PC-3 (cell line): Measurements from ENCODE around the gene PRKAR1B. TPM values are rescaled to one million over a fixed set of nuclear protein-coding genes. Genes with fewer than 3 reads are reported as not detected.

ENCODE experiments used
- ATAC-seq: fragments of 200-7000 bp; cut with Tn5 transposase; 2 replicates; pipeline ENCODE4 v1.9.1; 2020; ENCODE audit warnings: mild to moderate bottlenecking, moderate library complexity
- BruUV-seq: library from RNA; stranded (reverse); fragments of 400-500 nt; replicated peaks from 2 replicates; lab custom pipeline; 2021; lab: Mats Ljungman, UMichigan
- CTCF ChIA-PET: fragments of 300-600 bp; sonication (Branson Sonifier 250); formaldehyde crosslinking; loops from one replicate; lab custom pipeline; 2022; ENCODE audit warnings: antibody characterized with exemption; lab: Charles Lee
- POLR2A ChIA-PET: fragments of 300-600 bp; sonication (Branson Sonifier 250); formaldehyde crosslinking; loops from one replicate; lab custom pipeline; 2022; ENCODE audit warnings: antibody characterized with exemption; ENCODE audit not compliant: unreplicated experiment; lab: Charles Lee
- DNase-seq: peaks from one replicate; pipeline ENCODE4 v3.0.0-alpha.2; 2015
- H2AFZ ChIP-seq: fragments of 300-600 bp; sonication (generic); 2 replicates; pipeline ENCODE4 v1.6.0; 2016; ENCODE audit warnings: antibody characterized with exemption, low read length
- H3F3A ChIP-seq: fragments of 300-600 bp; sonication (generic); one replicate; pipeline ENCODE4 v1.6.0; 2017; ENCODE audit warnings: antibody characterized with exemption, low read length, control low read depth, mild to moderate bottlenecking; ENCODE audit not compliant: unreplicated experiment
- H3K27ac ChIP-seq: fragments of 300-600 bp; sonication (generic); 2 replicates; pipeline ENCODE4 v1.5.1; 2016; ENCODE audit warnings: mild to moderate bottlenecking, low read length
- H3K27me3 ChIP-seq: fragments of 300-600 bp; sonication (generic); 2 replicates; pipeline ENCODE4 v1.6.1; 2016; ENCODE audit warnings: low read length, mixed read lengths
- H3K36me3 ChIP-seq: fragments of 300-600 bp; sonication (generic); 2 replicates; pipeline ENCODE4 v1.6.1; 2016; ENCODE audit warnings: low read depth, mixed run types, low read length, mixed read lengths
- H3K4me1 ChIP-seq: fragments of 300-600 bp; sonication (generic); 2 replicates; pipeline ENCODE4 v1.5.1; 2016; ENCODE audit warnings: low read length; ENCODE audit not compliant: insufficient read depth
- H3K4me2 ChIP-seq: fragments of 300-600 bp; sonication (generic); 2 replicates; pipeline ENCODE4 v1.6.0; 2016; ENCODE audit warnings: low read length
- H3K4me3 ChIP-seq: fragments of 300-600 bp; sonication (generic); 2 replicates; pipeline ENCODE4 v1.5.1; 2016; ENCODE audit warnings: mild to moderate bottlenecking, low read length, mixed read lengths
- H3K79me2 ChIP-seq: fragments of 300-600 bp; sonication (generic); 2 replicates; pipeline ENCODE4 v1.6.1; 2017; ENCODE audit warnings: low read length, mixed read lengths
- H3K9ac ChIP-seq: fragments of 300-600 bp; sonication (generic); 2 replicates; pipeline ENCODE4 v1.6.0; 2016; ENCODE audit warnings: mild to moderate bottlenecking, low read length
- H3K9me2 ChIP-seq: fragments of 300-600 bp; sonication (generic); replicated peaks from 2 replicates; pipeline ENCODE4 v1.6.1; 2016; ENCODE audit warnings: mixed run types, low read length, mixed read lengths
- H3K9me3 ChIP-seq: fragments of 300-600 bp; sonication (generic); 2 replicates; pipeline ENCODE4 v1.6.1; 2016; ENCODE audit warnings: low read length, mixed read lengths
- H4K20me1 ChIP-seq: fragments of 300-600 bp; sonication (generic); 2 replicates; pipeline ENCODE4 v1.6.1; 2016; ENCODE audit warnings: low read length, mixed read lengths
- EZH2 ChIP-seq: fragments of 300-600 bp; sonication (generic); IDR thresholded peaks from one replicate; pipeline ENCODE4 v1.6.1; 2017; ENCODE audit warnings: antibody characterized with exemption, mild to moderate bottlenecking, low read length; ENCODE audit not compliant: unreplicated experiment
- EZH2phosphoT487 ChIP-seq: fragments of 300-600 bp; sonication (generic); IDR thresholded peaks from 2 replicates; pipeline ENCODE4 v1.6.1; 2018; ENCODE audit warnings: mild to moderate bottlenecking, antibody characterized with exemption, low read length, borderline replicate concordance
- intact Hi-C: fragments of 100-400 bp; cut with micrococcal nuclease; formaldehyde crosslinking; loops from 2 replicates; pipeline ENCODE4 v1.9.0; 2023
- total RNA-seq: library from RNA; depleted of rRNA; stranded (reverse); fragments of >200 nt; gene quantifications from 2 replicates; pipeline ENCODE4 v1.2.3, GENCODE V29; 2014
- TF ChIP-seq, protein P1 (sequence below): fragments of 300-600 bp; sonication (generic); conservative IDR thresholded peaks from 2 replicates; pipeline ENCODE4 v1.5.1; 2017; ENCODE audit warnings: antibody characterized with exemption, low read depth, mild to moderate bottlenecking, low read length

Gene PRKAR1B
- total RNA-seq, 1 experiment from 2014 or later = 15.6 TPM

DNA sequence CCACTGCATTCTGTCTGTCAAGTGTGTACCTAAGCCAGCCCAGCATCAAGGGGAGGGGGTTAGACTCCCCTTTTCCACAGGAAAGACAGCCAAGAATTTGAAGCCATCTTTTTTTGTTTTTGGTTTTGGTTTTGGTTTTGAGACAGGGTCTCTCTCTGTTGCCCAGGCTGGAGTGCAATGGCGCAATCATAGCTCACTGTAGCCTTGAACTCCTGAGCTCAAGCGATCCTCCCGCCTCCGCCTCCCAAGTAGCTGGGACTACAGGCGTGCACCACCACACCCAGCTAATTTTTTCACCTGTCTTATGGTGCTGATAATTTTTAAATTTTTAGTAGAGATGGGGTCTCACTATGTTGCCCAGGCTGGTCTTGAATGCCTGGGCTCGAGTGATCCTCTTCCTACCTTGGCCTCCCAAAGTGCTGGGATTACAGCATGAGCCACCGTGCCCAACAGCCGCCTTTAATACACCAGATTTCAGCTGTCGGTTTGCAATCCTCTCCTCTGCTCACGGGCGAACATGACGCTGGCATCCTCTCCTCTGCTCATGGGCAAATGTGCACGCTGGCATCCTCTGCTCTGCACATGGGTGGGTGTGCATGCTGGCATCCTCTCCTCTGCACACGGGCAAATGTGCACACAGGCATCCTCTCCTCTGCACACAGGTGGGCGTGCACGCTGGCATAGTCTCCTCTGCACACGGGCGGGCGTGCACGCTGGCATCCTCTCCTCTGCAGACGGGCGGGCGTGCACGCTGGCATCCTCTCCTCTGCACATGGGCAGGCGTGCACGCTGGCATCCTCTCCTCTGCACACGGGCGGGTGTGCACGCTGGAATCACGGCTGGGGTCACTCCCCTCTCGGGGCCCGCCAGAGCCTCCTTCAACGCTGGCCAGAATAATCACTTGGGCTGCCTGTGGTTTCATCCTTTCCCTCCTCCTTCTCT is 151.4 kb downstream of the PRKAR1B start:
- H4K20me1 ChIP-seq = no peaks in the 10 kb centered on the region
- TF ChIP-seq EZH2 (no peak), EZH2phosphoT487 (no peak)
- TF ChIP-seq, protein P1, sequence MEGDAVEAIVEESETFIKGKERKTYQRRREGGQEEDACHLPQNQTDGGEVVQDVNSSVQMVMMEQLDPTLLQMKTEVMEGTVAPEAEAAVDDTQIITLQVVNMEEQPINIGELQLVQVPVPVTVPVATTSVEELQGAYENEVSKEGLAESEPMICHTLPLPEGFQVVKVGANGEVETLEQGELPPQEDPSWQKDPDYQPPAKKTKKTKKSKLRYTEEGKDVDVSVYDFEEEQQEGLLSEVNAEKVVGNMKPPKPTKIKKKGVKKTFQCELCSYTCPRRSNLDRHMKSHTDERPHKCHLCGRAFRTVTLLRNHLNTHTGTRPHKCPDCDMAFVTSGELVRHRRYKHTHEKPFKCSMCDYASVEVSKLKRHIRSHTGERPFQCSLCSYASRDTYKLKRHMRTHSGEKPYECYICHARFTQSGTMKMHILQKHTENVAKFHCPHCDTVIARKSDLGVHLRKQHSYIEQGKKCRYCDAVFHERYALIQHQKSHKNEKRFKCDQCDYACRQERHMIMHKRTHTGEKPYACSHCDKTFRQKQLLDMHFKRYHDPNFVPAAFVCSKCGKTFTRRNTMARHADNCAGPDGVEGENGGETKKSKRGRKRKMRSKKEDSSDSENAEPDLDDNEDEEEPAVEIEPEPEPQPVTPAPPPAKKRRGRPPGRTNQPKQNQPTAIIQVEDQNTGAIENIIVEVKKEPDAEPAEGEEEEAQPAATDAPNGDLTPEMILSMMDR = no peak
- H3K4me1 ChIP-seq = no peaks in the 10 kb centered on the region
- ChIA-PET CTCF (no interaction called here), POLR2A (no interaction called here)
- no peaks in the 10 kb centered on the region for H3K27me3 ChIP-seq
- intact Hi-C loops = no loop called here
- no peaks in the 10 kb centered on the region for H3F3A ChIP-seq
- no peak overlapping the region for H3K4me3 ChIP-seq
- ATAC-seq (no peak), DNase-seq (no peak)
- no peak overlapping the region for H3K4me2 ChIP-seq
- H3K36me3 ChIP-seq = no peaks in the 10 kb centered on the region
- H3K9me3 ChIP-seq = no peaks in the 10 kb centered on the region
- H3K9ac ChIP-seq = no peak overlapping the region
- H3K9me2 ChIP-seq = no peaks in the 10 kb centered on the region
- no peak overlapping the region for H2AFZ ChIP-seq
- H3K79me2 ChIP-seq = no peaks in the 10 kb centered on the region
- no TSS peak for BruUV-seq
- H3K27ac ChIP-seq = no peak overlapping the region

DNA sequence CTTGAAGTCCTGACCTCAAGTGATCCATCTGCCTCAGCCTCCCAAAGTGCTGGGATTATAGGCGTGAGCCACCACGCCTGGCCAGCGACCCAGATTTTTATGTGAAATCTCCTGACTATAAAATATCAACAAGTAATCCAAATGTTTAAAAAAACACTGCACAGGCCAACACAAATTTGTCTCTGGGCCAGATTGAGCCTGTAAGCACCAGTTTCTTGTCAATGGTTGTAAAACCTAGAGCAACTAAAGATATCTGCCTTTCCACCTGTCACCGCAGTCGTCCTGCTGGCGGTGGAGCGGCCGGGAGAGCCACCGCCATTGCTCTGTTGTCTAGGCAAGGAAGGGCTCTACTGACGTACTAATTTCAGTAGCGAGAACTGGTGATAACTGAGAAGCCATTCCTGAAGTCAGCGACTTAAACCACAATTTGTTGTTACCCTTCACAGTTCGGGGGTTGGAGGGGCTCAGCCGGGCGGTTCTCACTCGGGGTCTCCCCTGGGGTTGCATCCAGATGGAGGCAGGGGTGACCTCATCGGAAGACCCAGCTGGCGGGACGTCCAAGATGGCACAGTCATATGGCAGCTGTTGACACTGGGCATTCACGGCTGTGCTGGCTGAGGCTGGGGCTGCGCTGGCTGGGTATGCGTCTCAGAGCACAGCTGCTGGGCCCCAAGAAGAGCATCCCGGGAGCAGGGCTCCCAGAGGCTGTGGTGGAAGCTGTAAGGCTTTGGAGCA is 152.3 kb downstream of the PRKAR1B start:
- intact Hi-C loops = no loop called here
- no TSS peak for BruUV-seq
- Histone ChIP-seq H3K9me3 (no peaks in the 10 kb centered on the region), H3K36me3 (no peaks in the 10 kb centered on the region), H3F3A (no peaks in the 10 kb centered on the region), H3K4me3 (no peak overlapping the region), H3K4me2 (no peak overlapping the region), H3K9ac (no peak overlapping the region), H3K27ac (no peak overlapping the region), H3K79me2 (no peaks in the 10 kb centered on the region), H2AFZ (no peak overlapping the region), H4K20me1 (no peaks in the 10 kb centered on the region), H3K4me1 (no peaks in the 10 kb centered on the region), H3K27me3 (no peaks in the 10 kb centered on the region), H3K9me2 (no peaks in the 10 kb centered on the region)
- no peak for DNase-seq
- TF ChIP-seq EZH2phosphoT487 = no peak
- no peak for TF ChIP-seq EZH2
- TF ChIP-seq, protein P1 = no peak
- ChIA-PET CTCF (no interaction called here), POLR2A (no interaction called here)
- ATAC-seq = no peak
